Effector memory CD4-positive, alpha-beta T cell (primary cell): Measurements from ENCODE around the gene TMEM11.

Experiments
- DNase-seq, 3 donors: peaks; one replicate each; pipeline ENCODE4 v3.0.0-alpha.2; 2020
- H3K27ac ChIP-seq: 2 replicates; pipeline ENCODE4 v1.7.0; 2013; ENCODE audit warnings: mild to moderate bottlenecking, low read length, moderate library complexity; ENCODE audit not compliant: insufficient read depth, poor library complexity, severe bottlenecking
- H3K27me3 ChIP-seq: replicated peaks from 2 replicates; pipeline ENCODE4 v1.7.0; 2013; ENCODE audit warnings: mild to moderate bottlenecking, low read length; ENCODE audit not compliant: insufficient read depth, control insufficient read depth, poor library complexity, severe bottlenecking
- H3K36me3 ChIP-seq: 2 replicates; pipeline ENCODE4 v1.7.0; 2013; ENCODE audit warnings: mild to moderate bottlenecking, low read length, moderate library complexity; ENCODE audit not compliant: control insufficient read depth, insufficient read depth
- H3K4me1 ChIP-seq: 2 replicates; pipeline ENCODE4 v1.7.0; 2013; ENCODE audit warnings: low read length, mild to moderate bottlenecking; ENCODE audit not compliant: control insufficient read depth, insufficient read depth, poor library complexity, severe bottlenecking
- H3K4me3 ChIP-seq: 2 replicates; pipeline ENCODE4 v1.7.0; 2013; ENCODE audit warnings: low read length, low read depth, mild to moderate bottlenecking; ENCODE audit not compliant: insufficient read depth, poor library complexity, severe bottlenecking
- H3K9me3 ChIP-seq: 2 replicates; pipeline ENCODE4 v1.7.0; 2013; ENCODE audit warnings: mild to moderate bottlenecking, low read length, moderate library complexity; ENCODE audit not compliant: control insufficient read depth

Gene TMEM11

DNA sequence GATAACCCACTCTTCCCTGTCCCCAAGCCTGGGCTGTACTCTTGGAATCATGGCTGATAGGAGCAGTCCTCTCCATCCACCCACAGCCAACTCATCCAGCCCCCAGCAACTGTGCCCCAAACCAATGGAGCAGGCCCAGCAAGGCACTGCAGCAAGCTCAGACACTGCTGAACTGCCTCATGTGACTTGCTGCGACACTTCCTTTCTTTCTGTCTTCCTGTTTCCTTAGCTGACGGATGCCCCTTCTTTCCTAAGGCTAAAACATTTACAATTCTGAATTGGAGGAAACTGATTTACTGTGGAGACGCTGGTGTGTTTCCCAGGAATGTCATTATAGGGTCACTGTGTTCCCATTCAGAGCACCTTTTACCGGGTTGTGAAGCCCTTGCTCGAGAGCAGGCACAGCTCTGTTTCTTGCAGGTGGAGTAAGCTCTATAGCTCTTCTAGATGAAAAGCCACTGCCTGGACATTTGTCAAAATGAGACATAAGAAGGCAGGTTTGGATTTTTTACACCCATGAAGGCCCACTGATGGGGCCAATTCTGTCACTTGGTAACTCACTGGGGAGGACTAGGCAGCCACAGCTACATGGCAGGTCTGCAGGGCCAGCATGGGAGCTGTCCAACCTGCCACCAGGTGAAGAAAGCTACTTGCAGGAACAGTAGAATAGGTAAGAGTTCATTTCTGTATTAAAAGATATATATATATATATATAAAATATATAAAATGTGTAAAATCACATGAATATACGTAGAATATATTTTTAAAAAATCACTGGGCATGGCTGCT is 27.4 kb downstream of the TMEM11 start:
- no peak for DNase-seq
- Histone ChIP-seq H3K27me3 (no peaks in the 10 kb centered on the region), H3K27ac (no peak overlapping the region), H3K4me3 (no peak overlapping the region), H3K36me3 (peaks cover 15% of the 10 kb centered on the region), H3K4me1 (no peaks in the 10 kb centered on the region), H3K9me3 (no peaks in the 10 kb centered on the region)

DNA sequence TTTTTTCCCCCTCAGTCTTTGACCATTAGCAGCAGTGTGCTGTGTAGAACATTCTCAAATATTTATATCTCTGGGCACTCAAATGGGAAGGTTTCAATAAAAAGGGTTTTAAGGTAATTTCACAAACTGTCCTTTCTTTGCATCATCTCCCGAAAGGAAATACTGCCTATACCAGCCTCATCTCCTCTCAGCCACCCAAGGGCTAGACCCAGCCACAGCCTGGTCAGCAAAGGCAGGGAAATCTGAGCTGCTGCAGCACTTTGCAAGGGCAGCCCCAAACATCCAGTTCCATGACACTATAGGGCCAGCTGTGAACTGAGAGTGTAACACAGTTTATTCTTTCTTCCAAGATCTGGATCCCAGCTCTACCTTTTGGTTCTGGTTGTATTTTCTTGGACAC is 28.9 kb downstream of the TMEM11 start:
- H3K9me3 ChIP-seq = no peaks in the 10 kb centered on the region
- no peak for DNase-seq
- peaks cover 15% of the 10 kb centered on the region for H3K36me3 ChIP-seq
- no peaks in the 10 kb centered on the region for H3K27me3 ChIP-seq
- no peaks in the 10 kb centered on the region for H3K4me1 ChIP-seq
- no peak overlapping the region for H3K4me3 ChIP-seq
- H3K27ac ChIP-seq = no peak overlapping the region

DNA sequence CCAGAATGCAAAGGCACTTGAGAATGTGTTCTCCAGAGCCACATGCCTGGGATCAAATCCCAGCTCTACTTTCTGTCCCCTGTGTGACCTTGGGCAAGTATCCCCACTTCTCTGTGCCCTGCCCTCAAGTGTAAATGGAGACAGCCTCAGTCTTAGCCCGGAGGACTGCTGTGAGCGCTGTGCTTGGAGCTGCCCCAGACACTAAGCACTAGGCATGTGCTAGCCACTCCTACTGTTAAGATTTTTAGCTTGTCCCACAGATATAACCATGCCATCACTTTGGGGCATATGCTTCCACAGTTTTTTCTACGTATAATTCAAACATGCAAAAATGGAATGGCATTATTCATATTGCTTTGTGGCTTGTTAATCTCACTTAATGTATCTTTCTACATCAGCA is 29.4 kb downstream of the TMEM11 start:
- H3K4me3 ChIP-seq = no peak overlapping the region
- no peak overlapping the region for H3K27ac ChIP-seq
- no peaks in the 10 kb centered on the region for H3K27me3 ChIP-seq
- peaks cover 15% of the 10 kb centered on the region for H3K36me3 ChIP-seq
- H3K4me1 ChIP-seq = no peaks in the 10 kb centered on the region
- H3K9me3 ChIP-seq = no peaks in the 10 kb centered on the region
- DNase-seq = no peak

DNA sequence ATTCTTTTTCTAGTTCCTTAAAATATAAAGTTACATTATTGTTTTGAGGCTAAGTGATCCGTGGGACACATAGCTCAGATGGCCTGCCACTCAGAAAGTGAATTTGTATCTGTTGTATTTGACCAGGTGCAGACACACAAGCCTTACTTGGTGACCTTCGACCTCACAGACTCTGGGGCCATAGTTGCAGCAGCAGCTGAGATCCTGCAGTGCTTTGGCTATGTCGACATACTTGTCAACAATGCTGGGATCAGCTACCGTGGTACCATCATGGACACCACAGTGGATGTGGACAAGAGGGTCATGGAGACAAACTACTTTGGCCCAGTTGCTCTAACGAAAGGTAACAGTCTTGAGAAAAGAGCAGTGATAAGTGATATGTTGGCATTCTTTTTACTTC is 30.5 kb downstream of the TMEM11 start:
- H3K36me3 ChIP-seq = peaks cover 10% of the 10 kb centered on the region
- H3K27me3 ChIP-seq = no peaks in the 10 kb centered on the region
- H3K4me1 ChIP-seq = no peaks in the 10 kb centered on the region
- no peaks in the 10 kb centered on the region for H3K9me3 ChIP-seq
- no peak overlapping the region for H3K27ac ChIP-seq
- no peak overlapping the region for H3K4me3 ChIP-seq
- no peak for DNase-seq

DNA sequence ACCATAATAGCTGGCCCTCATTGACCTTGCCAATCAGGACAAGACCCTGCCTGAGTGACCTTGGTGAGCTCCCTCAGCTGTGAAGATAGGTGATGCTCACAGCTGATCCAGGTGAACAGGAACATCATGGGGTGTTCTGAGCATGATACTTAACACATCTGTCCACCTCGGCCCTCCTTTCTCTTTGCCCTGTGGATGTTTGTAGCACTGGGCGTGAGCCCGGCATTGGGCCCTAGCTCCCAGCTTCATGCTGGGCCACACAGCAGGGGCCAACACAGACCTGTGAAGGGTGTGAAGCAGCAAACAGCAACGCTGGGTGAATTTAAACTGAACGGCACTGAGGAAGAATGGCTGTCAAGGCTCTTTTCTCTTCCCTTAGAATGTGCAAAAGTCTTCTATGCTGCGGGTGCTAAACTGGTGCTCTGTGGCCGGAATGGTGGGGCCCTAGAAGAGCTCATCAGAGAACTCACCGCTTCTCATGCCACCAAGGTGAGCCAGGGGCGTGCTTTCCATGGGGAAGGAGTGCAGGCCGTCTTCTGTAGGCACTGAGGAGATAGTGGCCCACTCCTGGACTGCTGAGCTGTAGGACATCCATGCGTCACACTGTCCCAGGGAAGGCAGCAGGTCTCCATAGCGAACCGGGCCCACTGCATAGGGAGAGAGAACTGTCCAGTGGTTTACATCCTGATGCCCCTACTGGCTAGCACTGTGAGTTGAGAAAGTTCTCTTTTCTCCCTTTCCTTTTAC is 35.9 kb downstream of the TMEM11 start:
- Histone ChIP-seq H3K36me3 (no peaks in the 10 kb centered on the region), H3K4me3 (no peak overlapping the region), H3K4me1 (no peaks in the 10 kb centered on the region), H3K27me3 (no peaks in the 10 kb centered on the region), H3K27ac (no peak overlapping the region), H3K9me3 (no peaks in the 10 kb centered on the region)
- DNase-seq = no peak

DNA sequence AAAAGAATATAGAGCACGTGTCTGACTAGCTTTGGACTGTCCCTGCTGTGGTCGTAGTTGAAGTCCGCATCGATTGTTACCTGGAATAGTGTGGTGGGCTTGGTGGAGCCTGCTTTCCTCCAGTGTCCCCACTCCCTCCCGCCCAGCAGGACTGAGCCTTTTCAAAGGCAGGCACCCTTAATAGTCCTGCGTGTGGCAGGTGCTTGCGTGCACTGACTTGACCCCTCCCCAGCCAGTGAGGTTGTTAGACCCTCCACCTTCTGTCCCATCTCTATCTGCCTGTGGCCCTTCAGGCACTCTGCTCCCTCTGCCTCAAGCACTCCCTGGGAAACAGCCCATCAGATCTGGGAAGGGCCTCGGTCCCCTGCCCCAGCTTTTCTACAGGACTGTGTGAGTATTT is 36.6 kb downstream of the TMEM11 start:
- no peaks in the 10 kb centered on the region for H3K9me3 ChIP-seq
- no peaks in the 10 kb centered on the region for H3K36me3 ChIP-seq
- no peaks in the 10 kb centered on the region for H3K27me3 ChIP-seq
- H3K27ac ChIP-seq = no peak overlapping the region
- no peak for DNase-seq
- H3K4me1 ChIP-seq = no peaks in the 10 kb centered on the region
- no peak overlapping the region for H3K4me3 ChIP-seq

DNA sequence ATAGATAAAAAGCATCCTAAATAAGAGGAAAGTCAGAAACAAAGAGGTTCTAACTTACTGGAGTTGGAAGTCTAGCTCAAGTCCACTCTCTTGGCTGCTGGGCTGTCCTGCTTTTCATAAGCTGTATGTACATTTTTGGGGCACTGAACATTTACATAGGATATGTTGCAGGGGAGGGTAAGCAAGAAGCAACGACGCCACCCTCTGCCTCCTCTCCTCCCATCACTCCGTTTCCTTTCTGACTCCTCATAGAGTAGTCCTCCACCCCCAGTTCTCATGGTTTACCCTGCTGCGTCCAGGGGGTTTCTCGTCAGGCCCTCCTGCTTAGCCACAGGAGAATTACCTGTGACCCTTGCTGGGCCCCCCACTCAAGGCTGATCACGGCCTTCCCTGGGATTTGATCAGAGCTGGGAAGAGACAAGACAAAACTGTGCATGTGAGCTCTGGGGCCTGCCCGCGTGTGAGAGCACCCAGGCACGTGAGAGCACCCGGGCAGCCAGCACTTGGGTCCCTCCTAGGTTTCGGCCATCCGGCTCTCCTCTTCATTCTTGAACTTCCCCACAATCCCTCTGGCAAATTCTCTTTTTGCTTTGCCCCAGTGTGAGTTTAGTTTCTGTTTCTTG is 37.1 kb downstream of the TMEM11 start:
- H3K4me1 ChIP-seq = no peaks in the 10 kb centered on the region
- H3K4me3 ChIP-seq = no peak overlapping the region
- no peaks in the 10 kb centered on the region for H3K36me3 ChIP-seq
- no peaks in the 10 kb centered on the region for H3K9me3 ChIP-seq
- DNase-seq = no peak
- H3K27me3 ChIP-seq = no peaks in the 10 kb centered on the region
- no peak overlapping the region for H3K27ac ChIP-seq

DNA sequence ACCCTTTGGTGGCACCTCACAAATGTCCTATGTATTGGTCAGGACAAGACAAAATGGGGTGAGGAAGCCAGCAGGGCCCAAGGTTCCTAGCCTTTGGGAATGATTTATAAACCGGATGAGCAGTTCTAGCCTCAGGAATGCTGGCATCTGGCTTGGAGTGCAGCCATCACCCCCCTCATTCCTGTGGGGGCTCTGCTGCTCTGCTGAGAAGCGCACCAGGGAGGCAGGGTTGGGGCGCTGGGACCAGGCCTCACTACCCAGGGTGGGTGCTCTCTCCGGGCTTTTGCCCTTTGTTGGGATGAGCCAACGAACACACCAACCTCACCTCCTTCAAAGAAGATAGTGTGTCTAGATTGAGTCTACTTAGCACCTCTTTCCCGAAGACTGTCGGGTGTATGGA is 39.2 kb downstream of the TMEM11 start:
- no peak for DNase-seq
- Histone ChIP-seq H3K27me3 (no peaks in the 10 kb centered on the region), H3K27ac (no peak overlapping the region), H3K4me1 (no peaks in the 10 kb centered on the region), H3K4me3 (no peak overlapping the region), H3K36me3 (no peaks in the 10 kb centered on the region), H3K9me3 (no peaks in the 10 kb centered on the region)

DNA sequence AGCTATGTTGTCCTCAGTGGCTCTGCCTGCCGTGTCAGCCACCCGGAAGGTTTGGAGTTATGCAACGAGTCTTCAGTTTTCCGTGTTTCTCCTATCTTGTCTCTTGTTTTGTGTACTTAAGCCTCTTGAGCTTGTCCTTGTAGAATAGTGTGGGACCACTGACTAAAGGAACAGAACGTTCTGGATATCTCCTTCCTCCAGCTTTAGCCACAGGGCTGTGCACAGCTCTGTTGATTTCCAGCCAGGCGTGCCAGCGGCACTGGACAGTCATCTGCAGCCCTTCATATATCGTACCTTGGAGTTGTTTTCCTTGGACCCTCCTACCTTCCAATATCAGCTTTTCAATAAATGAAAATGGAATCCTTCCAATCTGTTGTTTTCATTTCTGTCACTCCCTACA is 39.8 kb downstream of the TMEM11 start:
- DNase-seq = no peak
- H3K36me3 ChIP-seq = no peaks in the 10 kb centered on the region
- H3K27ac ChIP-seq = no peak overlapping the region

DNA sequence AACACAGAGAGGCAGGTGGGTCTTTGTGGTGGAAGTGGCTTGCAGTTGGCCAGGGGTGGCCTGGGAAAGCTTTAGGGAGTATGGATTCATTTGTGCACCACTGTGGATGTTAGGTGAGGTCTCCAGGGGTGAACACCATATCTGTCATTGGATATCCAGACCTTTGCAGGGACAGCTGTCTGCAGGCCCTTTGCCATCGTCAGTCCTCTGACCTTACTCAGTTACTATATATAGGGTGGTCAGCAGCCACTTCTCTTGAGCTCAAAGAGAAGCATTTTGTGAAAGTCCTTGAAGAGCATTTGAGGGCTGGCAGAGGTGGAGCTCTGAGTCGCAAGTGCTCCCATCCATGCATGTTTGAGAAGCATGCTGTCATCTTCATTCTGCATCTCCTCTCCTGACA is 40.4 kb downstream of the TMEM11 start:
- H3K36me3 ChIP-seq = no peaks in the 10 kb centered on the region
- H3K27me3 ChIP-seq = no peaks in the 10 kb centered on the region
- no peak overlapping the region for H3K4me3 ChIP-seq
- DNase-seq = no peak
- H3K9me3 ChIP-seq = no peaks in the 10 kb centered on the region
- no peaks in the 10 kb centered on the region for H3K4me1 ChIP-seq
- no peak overlapping the region for H3K27ac ChIP-seq

More for the DNA sequence above, 39.8 kb downstream of the TMEM11 start:
- no peaks in the 10 kb centered on the region for H3K9me3 ChIP-seq
- H3K4me1 ChIP-seq = no peaks in the 10 kb centered on the region
- no peak overlapping the region for H3K4me3 ChIP-seq
- no peaks in the 10 kb centered on the region for H3K27me3 ChIP-seq
